Measurements from ENCODE around the gene DOCK3.
A peak's percentile ranks its signal among the peaks of the same experiment; 100 is the strongest.

DNA sequence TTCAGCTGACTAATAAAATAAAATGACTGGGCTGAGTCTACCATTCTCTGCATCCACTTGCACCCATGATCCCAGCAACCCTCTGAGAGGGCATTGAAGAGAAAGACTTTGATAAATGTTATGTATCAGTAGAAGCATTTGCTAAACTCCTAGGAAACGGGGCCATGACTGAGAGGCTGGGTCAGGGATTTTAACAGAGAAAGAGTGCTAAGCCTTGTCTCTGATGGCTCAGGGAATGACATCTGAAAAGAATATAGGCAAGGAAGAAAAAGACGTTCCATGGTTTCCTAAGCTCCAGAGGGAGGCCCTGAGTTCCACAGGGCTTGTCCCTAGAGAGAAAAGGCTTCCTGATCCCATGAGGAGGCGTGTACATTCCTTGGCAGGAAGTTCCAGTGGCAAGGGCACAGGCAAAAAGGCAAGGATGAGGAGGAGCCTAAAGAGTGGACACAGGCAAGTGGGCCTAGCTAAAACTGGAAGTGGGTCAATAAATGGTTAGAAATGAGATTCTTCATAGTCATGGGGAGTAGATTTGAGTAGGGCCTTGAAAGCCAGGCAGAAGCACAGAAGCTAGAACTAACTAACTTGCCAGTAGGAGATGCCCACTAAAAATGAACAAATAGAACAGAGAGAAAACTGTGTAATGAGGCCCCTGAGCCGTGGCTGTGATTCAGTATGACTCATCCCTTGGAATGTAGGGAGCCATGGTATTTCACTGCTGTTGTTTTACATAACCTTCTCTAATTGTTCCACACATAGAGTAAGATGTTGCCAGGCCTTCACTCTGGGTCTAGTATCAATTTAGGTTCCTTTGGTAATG lies 665.5 kb downstream of the DOCK3 start:
- TF ChIP-seq MXI1 (IDR thresholded peaks at IDR 0.05; ENCODE audit: borderline replicate concordance, low read depth, low read length) (no peak), POLR2A (IDR thresholded peaks at IDR 0.05; ENCODE audit: low read depth, low read length) (no peak), RFX5 (IDR thresholded peaks at IDR 0.05; ENCODE audit: low read depth, low read length) (peak; percentile 63; the same call in 1 of the 2 replicates), SMC3 (IDR thresholded peaks at IDR 0.05; ENCODE audit: low read depth, low read length) (no peak), CEBPB (IDR thresholded peaks at IDR 0.05; ENCODE audit: low read depth, low read length) (peak; percentile 65), RAD21 (IDR thresholded peaks at IDR 0.05; ENCODE audit: low read length) (no peak), BHLHE40 (IDR thresholded peaks at IDR 0.05; ENCODE audit: low read depth, low read length) (peak; percentile 57; the same call in 1 of the 2 replicates), MAFK (IDR thresholded peaks at IDR 0.05; ENCODE audit: low read depth, low read length) (no peak), FOS (IDR thresholded peaks at IDR 0.05; ENCODE audit: low read depth, low read length) (peak; percentile 99)
- TF ChIP-seq, protein P1, sequence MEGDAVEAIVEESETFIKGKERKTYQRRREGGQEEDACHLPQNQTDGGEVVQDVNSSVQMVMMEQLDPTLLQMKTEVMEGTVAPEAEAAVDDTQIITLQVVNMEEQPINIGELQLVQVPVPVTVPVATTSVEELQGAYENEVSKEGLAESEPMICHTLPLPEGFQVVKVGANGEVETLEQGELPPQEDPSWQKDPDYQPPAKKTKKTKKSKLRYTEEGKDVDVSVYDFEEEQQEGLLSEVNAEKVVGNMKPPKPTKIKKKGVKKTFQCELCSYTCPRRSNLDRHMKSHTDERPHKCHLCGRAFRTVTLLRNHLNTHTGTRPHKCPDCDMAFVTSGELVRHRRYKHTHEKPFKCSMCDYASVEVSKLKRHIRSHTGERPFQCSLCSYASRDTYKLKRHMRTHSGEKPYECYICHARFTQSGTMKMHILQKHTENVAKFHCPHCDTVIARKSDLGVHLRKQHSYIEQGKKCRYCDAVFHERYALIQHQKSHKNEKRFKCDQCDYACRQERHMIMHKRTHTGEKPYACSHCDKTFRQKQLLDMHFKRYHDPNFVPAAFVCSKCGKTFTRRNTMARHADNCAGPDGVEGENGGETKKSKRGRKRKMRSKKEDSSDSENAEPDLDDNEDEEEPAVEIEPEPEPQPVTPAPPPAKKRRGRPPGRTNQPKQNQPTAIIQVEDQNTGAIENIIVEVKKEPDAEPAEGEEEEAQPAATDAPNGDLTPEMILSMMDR (conservative IDR thresholded peaks at IDR 0.05; ENCODE audit: low read depth, low read length): no peak
- TF ChIP-seq, protein P2, sequence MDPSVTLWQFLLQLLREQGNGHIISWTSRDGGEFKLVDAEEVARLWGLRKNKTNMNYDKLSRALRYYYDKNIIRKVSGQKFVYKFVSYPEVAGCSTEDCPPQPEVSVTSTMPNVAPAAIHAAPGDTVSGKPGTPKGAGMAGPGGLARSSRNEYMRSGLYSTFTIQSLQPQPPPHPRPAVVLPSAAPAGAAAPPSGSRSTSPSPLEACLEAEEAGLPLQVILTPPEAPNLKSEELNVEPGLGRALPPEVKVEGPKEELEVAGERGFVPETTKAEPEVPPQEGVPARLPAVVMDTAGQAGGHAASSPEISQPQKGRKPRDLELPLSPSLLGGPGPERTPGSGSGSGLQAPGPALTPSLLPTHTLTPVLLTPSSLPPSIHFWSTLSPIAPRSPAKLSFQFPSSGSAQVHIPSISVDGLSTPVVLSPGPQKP (IDR thresholded peaks at IDR 0.05; ENCODE audit: borderline replicate concordance, low read depth, low read length): no peak
- TF ChIP-seq, protein P3, sequence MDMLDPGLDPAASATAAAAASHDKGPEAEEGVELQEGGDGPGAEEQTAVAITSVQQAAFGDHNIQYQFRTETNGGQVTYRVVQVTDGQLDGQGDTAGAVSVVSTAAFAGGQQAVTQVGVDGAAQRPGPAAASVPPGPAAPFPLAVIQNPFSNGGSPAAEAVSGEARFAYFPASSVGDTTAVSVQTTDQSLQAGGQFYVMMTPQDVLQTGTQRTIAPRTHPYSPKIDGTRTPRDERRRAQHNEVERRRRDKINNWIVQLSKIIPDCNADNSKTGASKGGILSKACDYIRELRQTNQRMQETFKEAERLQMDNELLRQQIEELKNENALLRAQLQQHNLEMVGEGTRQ (IDR thresholded peaks at IDR 0.05; ENCODE audit: low read depth, low read length): no peak

Data from IMR-90 (cell line).